LNCAP (cell line): ENCODE measurements around the gene SMPD2.

Experiments
- CTCF ChIP-seq: fragments of 450-650 bp; IDR thresholded peaks from 2 replicates; pipeline ENCODE4 v1.5.1; 2017; ENCODE audit warnings: mild to moderate bottlenecking

SMPD2 gene

GRCh38 chr6:109469591-109470189 lies 29.2 kb downstream of the SMPD2 start:
- no peak for TF ChIP-seq CTCF

GRCh38 chr6:109471105-109471810 lies 30.7 kb downstream of the SMPD2 start:
- no peak for TF ChIP-seq CTCF

GRCh38 chr6:109472132-109472995 lies 31.8 kb downstream of the SMPD2 start:
- no peak for TF ChIP-seq CTCF

- no peak for TF ChIP-seq CTCF
Observed at GRCh38 chr6:109473120-109473519, 32.6 kb downstream of the SMPD2 start.

GRCh38 chr6:109474995-109475394 lies 34.5 kb downstream of the SMPD2 start:
- TF ChIP-seq CTCF: no peak

- TF ChIP-seq CTCF: no peak
Observed at GRCh38 chr6:109475625-109476024, 35.1 kb downstream of the SMPD2 start.

GRCh38 chr6:109477184-109477583 lies 36.7 kb downstream of the SMPD2 start:
- TF ChIP-seq CTCF: no peak
